HCT116 (cell line): ENCODE measurements around the gene TIMM21. TPM values are rescaled to one million over a fixed set of nuclear protein-coding genes. Genes with fewer than 3 reads are reported as not detected.

ENCODE experiments used
- ATAC-seq: fragments of 200-7000 bp; cut with Tn5 transposase; 2 replicates; pipeline ENCODE4 v1.9.1; 2020; ENCODE audit warnings: mild to moderate bottlenecking, moderate library complexity
- BruUV-seq: library from RNA; stranded (reverse); fragments of 400-500 nt; replicated peaks from 2 replicates; lab custom pipeline; 2021; lab: Mats Ljungman, UMichigan
- CTCF ChIA-PET: fragments of 300-600 bp; sonication (Branson Sonifier 250); formaldehyde crosslinking; loops from one replicate; lab custom pipeline; 2021; ENCODE audit warnings: antibody characterized with exemption; lab: Charles Lee
- POLR2A ChIA-PET: fragments of 300-600, 350-600 bp; sonication (Branson Sonifier 250); formaldehyde crosslinking; loops from one replicate; lab custom pipeline; 2021; ENCODE audit warnings: antibody characterized with exemption; lab: Charles Lee
- RAD21 ChIA-PET, 2 experiments: fragments of 300-600 bp; sonication (Branson Sonifier 250); formaldehyde crosslinking; loops; one replicate each; lab custom pipeline; 2023; ENCODE audit warnings: low total read pairs in 2 of 2; ENCODE audit not compliant: uncharacterized antibody in 2 of 2, unreplicated experiment in 2 of 2, low non-redundant PET in 1 of 2; lab: Charles Lee
- DNase-seq: peaks from one replicate; pipeline ENCODE4 v3.0.0-alpha.2; 2010; ENCODE audit warnings: low read depth, low spot score
- H2AFZ ChIP-seq: fragments of 200-600 bp; shearing (Covaris generic), sonication (generic); 2 replicates; pipeline ENCODE4 v1.6.1; 2017; ENCODE audit warnings: low read depth, mixed run types, mixed read lengths, antibody characterized with exemption, low read length; ENCODE audit not compliant: poor library complexity, severe bottlenecking
- H3K27ac ChIP-seq: 2 replicates; pipeline ENCODE4 v1.5.1; 2012; ENCODE audit warnings: low read depth, low read length
- H3K27me3 ChIP-seq: fragments of 200-600 bp; sonication (generic); 2 replicates; pipeline ENCODE4 v1.6.1; 2016; ENCODE audit warnings: mixed run types, low read length, mixed read lengths; ENCODE audit not compliant: insufficient read depth
- H3K36me3 ChIP-seq, 2 experiments: fragments of 200-500 bp in 1 of 2; fragments of 200-600 bp in 1 of 2; sonication (Bioruptor generic) in 1 of 2; sonication (generic) in 1 of 2; 2 replicates each; pipeline versions ENCODE4 v1.5.1 to v1.6.1; 2014 to 2016; ENCODE audit warnings: low read length in 2 of 2, inconsistent platforms in 1 of 2, mixed read lengths in 1 of 2, mixed run types in 1 of 2; ENCODE audit not compliant: insufficient read depth in 2 of 2, control insufficient read depth in 1 of 2
- H3K4me1 ChIP-seq, 2 experiments: fragments of 200-600 bp in 1 of 2; sonication (generic) in 1 of 2; 2 replicates each; pipeline versions ENCODE4 v1.5.1 to v1.6.1; 2012 to 2017; ENCODE audit warnings: low read length in 2 of 2, inconsistent platforms in 1 of 2, mild to moderate bottlenecking in 1 of 2, mixed read lengths in 1 of 2, mixed run types in 1 of 2, moderate library complexity in 1 of 2; ENCODE audit not compliant: insufficient read depth in 2 of 2, control insufficient read depth in 1 of 2
- H3K4me2 ChIP-seq: fragments of 200-600 bp; sonication (generic); 2 replicates; pipeline ENCODE4 v1.6.1; 2017; ENCODE audit warnings: mixed run types, low read length, mixed read lengths
- H3K4me3 ChIP-seq, 2 experiments: fragments of 200-600 bp in 1 of 2; sonication (generic) in 1 of 2; replicated peaks in 1 of 2; 2 replicates each; pipeline ENCODE4 v1.5.1; 2011 to 2016; ENCODE audit warnings: low read length in 2 of 2, control low read depth in 1 of 2, low read depth in 1 of 2, mild to moderate bottlenecking in 1 of 2, mixed read lengths in 1 of 2, mixed run types in 1 of 2
- H3K79me2 ChIP-seq: fragments of 200-600 bp; sonication (generic); 2 replicates; pipeline ENCODE4 v1.6.1; 2017; ENCODE audit warnings: mild to moderate bottlenecking, mixed run types, low read length, moderate library complexity, mixed read lengths; ENCODE audit not compliant: insufficient read depth
- H3K9ac ChIP-seq: fragments of 200-600 bp; sonication (generic); 2 replicates; pipeline ENCODE4 v1.6.1; 2016; ENCODE audit warnings: low read length, mixed read lengths
- H3K9me2 ChIP-seq: fragments of 200-600 bp; sonication (generic), shearing (Covaris generic); 2 replicates; pipeline ENCODE4 v1.6.1; 2017; ENCODE audit warnings: mixed run types, mild to moderate bottlenecking, moderate library complexity; ENCODE audit not compliant: insufficient read depth
- H3K9me3 ChIP-seq, 2 experiments: fragments of 200-500 bp in 1 of 2; fragments of 200-600 bp in 1 of 2; sonication (Bioruptor generic) in 1 of 2; sonication (generic) in 1 of 2; 2 replicates each; pipeline ENCODE4 v1.6.1; 2014 to 2017; ENCODE audit warnings: low read length in 2 of 2, mixed read lengths in 2 of 2, inconsistent platforms in 1 of 2, low read depth in 1 of 2, mild to moderate bottlenecking in 1 of 2, mixed run types in 1 of 2, moderate library complexity in 1 of 2; ENCODE audit not compliant: control insufficient read depth in 1 of 2, insufficient read depth in 1 of 2
- H4K20me1 ChIP-seq: fragments of 200-600 bp; sonication (generic), shearing (Covaris generic); 2 replicates; pipeline ENCODE4 v1.6.1; 2017; ENCODE audit warnings: mixed run types, mild to moderate bottlenecking, moderate library complexity; ENCODE audit not compliant: insufficient read depth
- CTCF ChIP-seq, 3 experiments: fragments of 200-600 bp in 1 of 3; sonication (generic) in 1 of 3; IDR thresholded peaks in 2 of 3; conservative IDR thresholded peaks in 1 of 3; 2 replicates each; pipeline ENCODE4 v1.5.1; 2012 to 2017; ENCODE audit warnings: low read depth in 2 of 3, low read length in 2 of 3, antibody characterized with exemption in 1 of 3, borderline replicate concordance in 1 of 3, control low read depth in 1 of 3, mild to moderate bottlenecking in 1 of 3, mixed read lengths in 1 of 3, mixed run types in 1 of 3, moderate library complexity in 1 of 3; ENCODE audit not compliant: insufficient read depth in 1 of 3
- ELF1 ChIP-seq: IDR thresholded peaks from 2 replicates; pipeline ENCODE4 v1.6.1; 2012; ENCODE audit warnings: low read depth, borderline replicate concordance
- EZH2 ChIP-seq: fragments of 200-600 bp; sonication (generic); IDR thresholded peaks from 2 replicates; pipeline ENCODE4 v1.6.1; 2017; ENCODE audit warnings: antibody characterized with exemption, mixed run types
- POLR2AphosphoS5 ChIP-seq: IDR thresholded peaks from 2 replicates; pipeline ENCODE4 v1.6.1; 2011; ENCODE audit warnings: mild to moderate bottlenecking, low read depth, low read length, moderate library complexity
- RAD21 ChIP-seq: IDR thresholded peaks from 2 replicates; pipeline ENCODE4 v1.6.1; 2012; ENCODE audit warnings: low read depth, mild to moderate bottlenecking
- SIN3A ChIP-seq: IDR thresholded peaks from 2 replicates; pipeline ENCODE4 v1.6.1; 2012; ENCODE audit warnings: low read depth
- ZBTB33 ChIP-seq: IDR thresholded peaks from 2 replicates; pipeline ENCODE4 v1.6.1; 2011; ENCODE audit warnings: mild to moderate bottlenecking, low read length, moderate library complexity; ENCODE audit not compliant: insufficient replicate concordance; ENCODE audit errors: extremely low read depth
- intact Hi-C: fragments of 100-400 bp; cut with micrococcal nuclease; formaldehyde crosslinking; loops from 2 replicates; pipeline ENCODE4 v1.10.0; 2022
- total RNA-seq: library from RNA; stranded (reverse); gene quantifications from one replicate; pipeline ENCODE4 v1.2.1, GENCODE V29; 2021; ENCODE audit not compliant: unreplicated experiment

The TIMM21 gene
- total RNA-seq, 1 experiment from 2014 or later, result 33.3 TPM

- RAD21 ChIA-PET, result interaction anchor here in 1 of 2 experiments (0.7 kb wide), 1 partner anchor 138 kb away, joined by 4 read pairs; no protein-coding TSS in a partner anchor
- H3K9ac ChIP-seq, result no peak overlapping the region
- intact Hi-C loops, result no loop called here
- H3K9me2 ChIP-seq, result no peaks in the 10 kb centered on the region
- no peak overlapping the region for H3K4me3 ChIP-seq
- no peaks in the 10 kb centered on the region for H3K4me1 ChIP-seq
- H2AFZ ChIP-seq, result no peak overlapping the region
- H3K27ac ChIP-seq, result no peak overlapping the region
- DNase-seq (no peak), ATAC-seq (no peak)
- no peaks in the 10 kb centered on the region for H3K79me2 ChIP-seq
- no peaks in the 10 kb centered on the region for H3K27me3 ChIP-seq
- no peaks in the 10 kb centered on the region for H3K9me3 ChIP-seq
- no peaks in the 10 kb centered on the region for H4K20me1 ChIP-seq
- no peak for TF ChIP-seq EZH2
- TF ChIP-seq ELF1, result no peak
- no peak for TF ChIP-seq CTCF (IDR thresholded peaks at IDR 0.05 in 2 of 3, conservative IDR thresholded peaks at IDR 0.05 in 1 of 3; ENCODE audit: borderline replicate concordance in 1 of 3, insufficient read depth in 1 of 3, low read depth in 2 of 3, low read length in 2 of 3)
- no peak for TF ChIP-seq ZBTB33
- TF ChIP-seq SIN3A, result no peak
- no peak for TF ChIP-seq RAD21
- TF ChIP-seq POLR2AphosphoS5, result no peak
- no peak overlapping the region for H3K4me2 ChIP-seq
- no peaks in the 10 kb centered on the region for H3K36me3 ChIP-seq
- CTCF ChIA-PET, result no interaction called here
- BruUV-seq, result no TSS peak
- POLR2A ChIA-PET, result no interaction called here
These were observed 55.5 kb downstream of the TIMM21 start for GRCh38 chr18:74203811-74204210.
